GM18870 (cell line): Measurements from ENCODE around the gene CCND1.
"Not testable (repeated sequence)": the region's sequence is repeated elsewhere in the genome, so short reads cannot be mapped to it uniquely, and the experiment has no call there.

Experiments
- ATAC-seq: cut with Tn5 transposase; IDR thresholded peaks from one replicate; pipeline ENCODE4 v1.9.1; 2021; ENCODE audit warnings: moderate library complexity; ENCODE audit not compliant: unreplicated experiment

Gene CCND1

GRCh38 chr11:69686452-69686851, 45.5 kb downstream of the CCND1 start:
- no peak for ATAC-seq

- ATAC-seq: no peak
Measured at GRCh38 chr11:69686856-69687255, 45.9 kb downstream of the CCND1 start.

GRCh38 chr11:69687969-69688771, 47.2 kb downstream of the CCND1 start:
- ATAC-seq: not testable (repeated sequence)

- no peak for ATAC-seq
Measured at GRCh38 chr11:69689484-69690319, 48.7 kb downstream of the CCND1 start.

GRCh38 chr11:69691463-69691862, 50.5 kb downstream of the CCND1 start:
- no peak for ATAC-seq

GRCh38 chr11:69692422-69692821, 51.5 kb downstream of the CCND1 start:
- ATAC-seq: no peak

- no peak for ATAC-seq
Measured at GRCh38 chr11:69694781-69695180, 53.8 kb downstream of the CCND1 start.

GRCh38 chr11:69695581-69695980, 54.6 kb downstream of the CCND1 start:
- ATAC-seq: no peak

- ATAC-seq: not testable (repeated sequence)
Measured at GRCh38 chr11:69695995-69696394, 55.0 kb downstream of the CCND1 start.

GRCh38 chr11:69696749-69697468, 56.0 kb downstream of the CCND1 start:
- no peak for ATAC-seq

GRCh38 chr11:69697469-69697843, 56.5 kb downstream of the CCND1 start:
- no peak for ATAC-seq

- ATAC-seq: no peak
Measured at GRCh38 chr11:69697861-69698260, 56.9 kb downstream of the CCND1 start.

GRCh38 chr11:69698362-69698761, 57.4 kb downstream of the CCND1 start:
- no peak for ATAC-seq

- ATAC-seq: no peak
Measured at GRCh38 chr11:69699213-69699612, 58.3 kb downstream of the CCND1 start.

- no peak for ATAC-seq
Measured at GRCh38 chr11:69700278-69701140, 59.6 kb downstream of the CCND1 start.

GRCh38 chr11:69702239-69702691, 61.3 kb downstream of the CCND1 start:
- ATAC-seq: no peak

- no peak for ATAC-seq
Measured at GRCh38 chr11:69702769-69703452, 62.0 kb downstream of the CCND1 start.

- ATAC-seq: no peak
Measured at GRCh38 chr11:69703453-69703767, 62.5 kb downstream of the CCND1 start.
